Activated B cell treated with CpG ODN at 0.5 μM for 24 hours (primary cell): ENCODE data around the gene CIAO2B. TPM values are rescaled to one million over a fixed set of nuclear protein-coding genes. Genes with fewer than 3 reads are reported as not detected.
A peak's percentile ranks its signal among the peaks of the same experiment; 100 is the strongest.
"Not testable (repeated sequence)": the region's sequence is repeated elsewhere in the genome, so short reads cannot be mapped to it uniquely, and the experiment has no call there.

Experiments
- ATAC-seq: fragments of 200-7000 bp; cut with Tn5 transposase; one replicate; pipeline ENCODE4 v1.10.0; 2021; ENCODE audit warnings: low read depth, mild to moderate bottlenecking, moderate library complexity
- CTCF ChIA-PET: fragments of 350-600 bp; sonication (Branson Sonifier 250); formaldehyde crosslinking; loops from one replicate; lab custom pipeline; 2021; ENCODE audit warnings: antibody characterized with exemption; lab: Charles Lee
- POLR2A ChIA-PET: fragments of 350-600 bp; sonication (Branson Sonifier 250); formaldehyde crosslinking; loops from one replicate; lab custom pipeline; 2021; ENCODE audit warnings: antibody characterized with exemption; lab: Charles Lee
- DNase-seq: peaks from one replicate; pipeline ENCODE4 v3.0.0; 2022
- H3K27ac Mint-ChIP-seq: one replicate; pipeline ENCODE4 v1.8.0; 2020; ENCODE audit warnings: mixed read lengths
- H3K27me3 Mint-ChIP-seq: one replicate; pipeline ENCODE4 v1.8.0; 2021; ENCODE audit warnings: mixed read lengths
- H3K36me3 Mint-ChIP-seq: one replicate; pipeline ENCODE4 v1.8.0; 2021; ENCODE audit warnings: low read depth, mixed read lengths
- H3K4me1 Mint-ChIP-seq: one replicate; pipeline ENCODE4 v1.8.0; 2021; ENCODE audit warnings: mixed read lengths
- H3K4me3 Mint-ChIP-seq: one replicate; pipeline ENCODE4 v1.8.0; 2020; ENCODE audit warnings: mild to moderate bottlenecking, mixed read lengths
- H3K9me3 Mint-ChIP-seq: one replicate; pipeline ENCODE4 v1.8.0; 2020; ENCODE audit warnings: mixed read lengths
- intact Hi-C: fragments of 100-400 bp; cut with micrococcal nuclease; formaldehyde crosslinking; loops from one replicate; pipeline ENCODE4 v1.15.1; 2024
- total RNA-seq: library from RNA; stranded (reverse); gene quantifications from 2 replicates; pipeline ENCODE4 v1.2.3, GENCODE V29; 2022
- TF ChIP-seq, protein P1 (sequence below): fragments of 200-600 bp; IDR thresholded peaks from one replicate; pipeline ENCODE4 v1.8.0; 2022; ENCODE audit warnings: antibody characterized with exemption, mild to moderate bottlenecking

The CIAO2B gene
- total RNA-seq, 1 donor from 2014 or later, result 66.2 TPM

DNA sequence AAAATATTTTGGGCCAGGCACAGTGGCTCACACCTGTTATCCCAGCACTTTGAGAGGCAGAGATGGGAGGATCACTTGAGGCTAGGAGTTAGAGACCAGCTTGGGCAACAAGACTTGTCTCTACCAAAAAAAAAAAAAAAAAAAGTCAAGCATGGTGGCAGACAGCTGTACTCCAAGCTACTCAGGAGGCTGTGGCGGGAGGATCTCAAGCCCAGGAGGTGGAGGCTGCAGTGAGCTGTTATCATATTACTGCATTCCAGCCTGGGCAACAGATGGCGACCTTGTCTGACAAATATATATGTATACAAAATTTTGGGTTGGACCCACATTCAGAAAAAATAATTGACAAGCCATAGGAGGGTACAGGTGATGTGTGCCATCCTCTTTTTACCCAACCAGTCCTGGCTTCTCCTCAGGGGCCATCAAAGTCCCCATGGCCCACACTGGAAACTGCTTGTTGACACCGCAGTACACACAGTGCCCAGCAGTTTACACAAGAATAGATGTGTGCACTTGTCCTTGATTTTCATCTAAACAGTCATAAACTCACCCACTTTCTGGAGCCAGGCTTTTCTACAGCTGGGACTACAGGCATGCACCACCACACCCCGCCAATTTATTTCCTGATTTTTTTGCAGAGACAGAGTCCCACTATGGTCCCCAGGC lies 2.8 kb upstream of the CIAO2B start:
- POLR2A ChIA-PET, result no interaction called here
- no peaks in the 10 kb centered on the region for H3K27me3 Mint-ChIP-seq
- H3K4me1 Mint-ChIP-seq, result peaks cover 53% of the 10 kb centered on the region
- CTCF ChIA-PET, result no interaction called here
- TF ChIP-seq, protein P1, sequence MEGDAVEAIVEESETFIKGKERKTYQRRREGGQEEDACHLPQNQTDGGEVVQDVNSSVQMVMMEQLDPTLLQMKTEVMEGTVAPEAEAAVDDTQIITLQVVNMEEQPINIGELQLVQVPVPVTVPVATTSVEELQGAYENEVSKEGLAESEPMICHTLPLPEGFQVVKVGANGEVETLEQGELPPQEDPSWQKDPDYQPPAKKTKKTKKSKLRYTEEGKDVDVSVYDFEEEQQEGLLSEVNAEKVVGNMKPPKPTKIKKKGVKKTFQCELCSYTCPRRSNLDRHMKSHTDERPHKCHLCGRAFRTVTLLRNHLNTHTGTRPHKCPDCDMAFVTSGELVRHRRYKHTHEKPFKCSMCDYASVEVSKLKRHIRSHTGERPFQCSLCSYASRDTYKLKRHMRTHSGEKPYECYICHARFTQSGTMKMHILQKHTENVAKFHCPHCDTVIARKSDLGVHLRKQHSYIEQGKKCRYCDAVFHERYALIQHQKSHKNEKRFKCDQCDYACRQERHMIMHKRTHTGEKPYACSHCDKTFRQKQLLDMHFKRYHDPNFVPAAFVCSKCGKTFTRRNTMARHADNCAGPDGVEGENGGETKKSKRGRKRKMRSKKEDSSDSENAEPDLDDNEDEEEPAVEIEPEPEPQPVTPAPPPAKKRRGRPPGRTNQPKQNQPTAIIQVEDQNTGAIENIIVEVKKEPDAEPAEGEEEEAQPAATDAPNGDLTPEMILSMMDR, result no peak
- H3K36me3 Mint-ChIP-seq, result peaks cover 67% of the 10 kb centered on the region
- ATAC-seq, result no peak
- H3K4me3 Mint-ChIP-seq, result peak overlapping the region; percentile 64
- intact Hi-C loops, result no loop called here
- no peak for DNase-seq
- H3K9me3 Mint-ChIP-seq, result no peaks in the 10 kb centered on the region
- H3K27ac Mint-ChIP-seq, result peak overlapping the region; percentile 41

DNA sequence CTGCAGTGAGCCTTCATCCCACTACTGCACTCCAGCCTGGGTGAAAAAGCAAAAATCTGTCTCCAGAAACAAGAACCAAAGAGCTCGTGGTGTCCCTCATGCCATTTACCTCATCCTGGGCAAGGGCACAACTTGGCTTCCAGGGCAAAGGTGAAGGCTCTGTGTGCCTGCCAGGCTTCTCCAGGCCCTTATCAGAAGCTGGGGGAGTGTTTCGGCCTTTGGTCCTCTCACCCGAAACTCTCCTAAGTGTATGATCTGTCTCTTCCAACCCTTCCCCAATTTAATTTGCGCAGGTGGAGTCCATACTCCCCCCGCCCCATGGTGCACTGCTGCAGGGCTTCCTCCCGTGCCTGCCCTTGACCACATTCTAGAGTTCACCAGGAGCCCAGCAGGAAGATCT lies 2.3 kb upstream of the CIAO2B start:
- Mint-ChIP-seq H3K36me3 (peaks cover 66% of the 10 kb centered on the region), H3K4me3 (peak overlapping the region; percentile 64), H3K27me3 (no peaks in the 10 kb centered on the region), H3K27ac (no peak overlapping the region), H3K9me3 (no peaks in the 10 kb centered on the region), H3K4me1 (peaks cover 57% of the 10 kb centered on the region)
- DNase-seq, result no peak
- intact Hi-C loops, result no loop called here
- TF ChIP-seq, protein P1, result no peak
- ChIA-PET CTCF (no interaction called here), POLR2A (no interaction called here)
- ATAC-seq, result no peak

DNA sequence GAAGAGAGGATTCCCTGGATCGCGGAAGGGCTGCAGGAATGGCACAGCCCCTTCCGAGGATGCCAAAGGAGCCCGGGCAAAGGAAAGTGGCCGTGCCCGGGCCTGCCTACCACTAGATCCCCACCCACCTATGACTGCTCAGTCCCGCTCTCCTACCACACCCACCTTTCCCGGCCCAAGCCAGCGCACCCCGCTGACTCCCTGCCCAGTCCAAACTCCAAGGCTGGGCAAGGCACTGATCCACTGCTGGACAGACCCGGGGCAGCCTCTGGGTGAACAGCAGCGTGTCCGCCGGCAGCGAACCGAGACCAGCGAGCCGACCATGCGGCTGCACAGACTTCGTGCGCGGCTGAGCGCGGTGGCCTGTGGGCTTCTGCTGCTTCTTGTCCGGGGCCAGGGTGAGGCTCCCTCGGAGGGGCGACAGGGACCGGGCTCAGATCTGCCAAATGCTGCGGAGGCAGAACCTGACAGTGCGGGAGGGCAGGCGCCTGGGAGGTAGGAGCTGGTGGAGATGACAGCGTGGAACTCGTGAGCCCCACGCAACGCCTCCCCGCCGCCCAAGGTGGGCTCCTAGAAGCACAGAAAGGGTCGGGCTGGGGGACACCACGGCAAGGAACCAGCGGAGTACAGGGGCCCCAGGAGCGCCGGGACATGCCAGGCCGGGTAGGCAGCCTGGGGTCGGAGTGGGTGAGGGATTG lies 1.3 kb upstream of the CIAO2B start, which contains the start of gene CES2:
CES2 (plus strand) TSS at position 203 of the 698 bp plus-strand sequence; CDS start at position 323, 120 bp downstream.
- Mint-ChIP-seq H3K9me3 (no peaks in the 10 kb centered on the region), H3K4me3 (peak within 1 kb of the TSS; percentile 96), H3K27me3 (no peaks in the 10 kb centered on the region), H3K4me1 (peaks cover 57% of the 10 kb centered on the region), H3K36me3 (peaks cover 56% of the 10 kb centered on the region), H3K27ac (peak within 1 kb of the TSS; percentile 93)
- ChIA-PET CTCF (no interaction called here), POLR2A (interaction anchor here (1.9 kb wide), 1 partner anchor 62 kb away, joined by 6 read pairs; no protein-coding TSS in a partner anchor)
- TF ChIP-seq, protein P1, result no peak
- intact Hi-C loops, result loop anchor here (2.0 kb wide), 1 partner anchor 63 kb away; no protein-coding TSS in a partner anchor
- DNase-seq (no peak), ATAC-seq (no peak)

DNA sequence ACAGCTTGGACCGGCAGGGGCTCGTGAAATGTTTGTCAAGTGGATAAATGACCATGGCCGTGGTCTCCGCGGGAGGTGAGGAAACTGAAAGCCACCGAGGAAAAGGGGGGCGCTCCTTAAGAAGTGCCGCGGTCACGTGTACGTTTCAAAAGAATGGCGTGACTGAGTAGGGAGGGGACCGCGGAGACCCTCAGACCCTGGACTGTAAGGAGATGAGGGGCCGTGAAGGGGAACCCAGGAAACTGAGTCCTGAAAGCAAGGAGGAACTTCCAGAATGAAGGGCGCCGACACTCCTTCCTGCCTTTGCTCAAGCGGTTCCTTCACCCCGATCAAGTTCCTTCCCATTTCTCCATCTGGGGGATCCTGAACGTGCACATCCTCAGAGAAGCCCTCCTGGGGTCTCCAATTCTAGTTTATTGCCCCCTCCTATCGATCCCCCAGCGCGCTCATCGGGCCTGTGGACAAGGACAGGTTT lies 674 bp upstream of the CIAO2B start:
- intact Hi-C loops, result loop anchor here (2.0 kb wide), 1 partner anchor 62 kb away; no protein-coding TSS in a partner anchor
- H3K36me3 Mint-ChIP-seq, result peaks cover 56% of the 10 kb centered on the region
- ATAC-seq, CTCF ChIA-PET, H3K27me3 Mint-ChIP-seq, H3K9me3 Mint-ChIP-seq, DNase-seq: not testable (repeated sequence)
- POLR2A ChIA-PET, result interaction anchor here (0.6 to 1.9 kb wide), 3 partner anchors 62 to 292 kb away, joined by 3 to 7 read pairs (median 6); partner anchors contain the start of gene TMEM208
- H3K27ac Mint-ChIP-seq, result peak overlapping the region; percentile 93
- H3K4me1 Mint-ChIP-seq, result peaks cover 57% of the 10 kb centered on the region
- H3K4me3 Mint-ChIP-seq, result peak overlapping the region; percentile 96

DNA sequence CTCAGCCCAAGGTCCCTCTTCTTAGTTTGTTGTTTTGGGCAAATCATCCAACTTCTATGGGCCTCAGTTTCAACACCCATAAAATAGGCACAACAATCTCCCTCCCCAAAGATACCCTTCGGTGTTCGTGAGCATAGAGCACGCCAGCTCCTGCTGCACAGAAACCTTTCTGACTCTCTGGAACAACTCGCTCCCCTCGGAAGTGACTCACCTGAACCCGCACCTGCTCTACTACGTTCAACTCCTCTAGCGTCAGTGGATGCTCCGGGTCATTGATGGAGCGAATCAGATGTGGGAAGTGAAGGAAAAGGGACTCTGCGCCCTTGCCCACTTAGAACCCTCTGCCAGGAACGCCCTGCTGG lies 445 bp downstream of the CIAO2B start:
- ATAC-seq, result peak; percentile 38
- DNase-seq, result no peak
- peaks cover 49% of the 10 kb centered on the region for H3K36me3 Mint-ChIP-seq
- H3K4me3 Mint-ChIP-seq, result peak overlapping the region; percentile 96
- no peaks in the 10 kb centered on the region for H3K27me3 Mint-ChIP-seq
- POLR2A ChIA-PET, result interaction anchor here (0.5 to 1.9 kb wide), 7 partner anchors 10 to 546 kb away, joined by 3 to 7 read pairs (median 5); partner anchors contain the start of genes NAE1, PDP2 and TMEM208
- H3K9me3 Mint-ChIP-seq, result no peaks in the 10 kb centered on the region
- H3K27ac Mint-ChIP-seq, result peak overlapping the region; percentile 93
- TF ChIP-seq, protein P1, result no peak
- intact Hi-C loops, result loop anchor here (2.0 kb wide), 1 partner anchor 61 kb away; no protein-coding TSS in a partner anchor
- peaks cover 57% of the 10 kb centered on the region for H3K4me1 Mint-ChIP-seq
- CTCF ChIA-PET, result no interaction called here
